Stimulated activated CD4-positive, alpha-beta T cell treated with anti-CD3 and anti-CD28 coated beads, TNF-alpha, amount 100 ng/mL, for 48 hours (primary cell): Measurements from ENCODE around the gene THADA.

Experiments
- DNase-seq, 3 donors: peaks; one replicate each; pipeline ENCODE4 v3.0.0-alpha.2; 2020; ENCODE audit warnings: low read depth in 3 of 3

The THADA gene

DNA sequence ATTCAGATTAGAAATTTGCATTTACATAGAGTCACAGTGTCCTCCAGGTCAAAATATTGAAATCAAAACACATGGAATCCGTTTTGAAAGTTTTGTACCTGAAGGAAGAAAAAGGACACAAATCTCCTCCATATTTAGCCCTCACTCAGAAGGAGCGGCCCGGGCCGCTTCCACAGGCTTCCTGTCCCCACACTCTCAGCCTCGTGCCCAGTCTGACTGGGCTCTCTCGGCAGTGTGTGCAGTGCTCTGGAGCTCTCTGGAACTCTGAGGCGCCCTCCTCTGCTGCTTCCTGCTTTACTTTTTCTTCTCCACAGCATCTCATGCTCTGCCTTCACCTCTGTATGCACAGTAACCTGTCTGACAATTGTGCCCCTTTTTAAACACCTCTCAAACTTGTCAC, 347.2 kb downstream of the THADA start:
- DNase-seq: no peak

DNA sequence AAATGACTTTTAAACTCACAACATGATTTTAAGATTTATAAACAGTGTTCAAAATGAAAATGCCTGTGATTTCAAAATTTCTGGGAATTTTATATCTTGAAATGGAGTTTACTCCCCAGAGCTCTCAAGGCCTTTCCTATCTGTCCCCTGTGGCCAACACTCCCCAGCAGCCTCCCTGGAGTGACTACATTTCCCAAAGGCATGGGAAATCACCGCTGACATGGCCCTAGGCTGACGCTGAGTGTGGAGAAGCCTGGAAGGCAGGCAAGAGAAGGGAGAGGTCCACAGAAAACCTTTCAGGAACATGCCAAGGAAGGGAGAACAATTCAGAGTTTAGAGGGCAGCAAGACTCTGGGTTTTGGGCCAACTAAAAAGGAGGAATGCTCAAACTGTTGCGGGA, 349.2 kb downstream of the THADA start:
- no peak for DNase-seq

DNA sequence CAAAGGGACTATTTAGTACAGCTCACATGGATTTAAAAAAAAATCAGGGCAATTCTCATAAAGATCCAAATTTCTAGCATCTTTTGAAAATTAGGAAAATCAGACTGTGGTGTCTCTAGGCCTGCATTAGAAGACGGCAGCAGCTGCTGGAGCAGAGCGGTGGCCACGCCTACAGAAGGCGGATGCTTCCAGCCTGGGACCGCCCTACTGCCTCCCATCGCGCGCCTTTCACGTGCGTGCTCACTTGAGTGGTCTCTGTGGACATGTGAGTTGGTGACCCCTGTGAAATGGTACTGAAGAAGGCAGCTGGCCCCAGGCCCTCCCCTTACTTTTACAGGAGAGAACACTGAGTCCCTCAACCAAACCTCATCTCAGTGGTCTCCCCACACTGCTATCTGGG, 354.3 kb downstream of the THADA start:
- DNase-seq: no peak

DNA sequence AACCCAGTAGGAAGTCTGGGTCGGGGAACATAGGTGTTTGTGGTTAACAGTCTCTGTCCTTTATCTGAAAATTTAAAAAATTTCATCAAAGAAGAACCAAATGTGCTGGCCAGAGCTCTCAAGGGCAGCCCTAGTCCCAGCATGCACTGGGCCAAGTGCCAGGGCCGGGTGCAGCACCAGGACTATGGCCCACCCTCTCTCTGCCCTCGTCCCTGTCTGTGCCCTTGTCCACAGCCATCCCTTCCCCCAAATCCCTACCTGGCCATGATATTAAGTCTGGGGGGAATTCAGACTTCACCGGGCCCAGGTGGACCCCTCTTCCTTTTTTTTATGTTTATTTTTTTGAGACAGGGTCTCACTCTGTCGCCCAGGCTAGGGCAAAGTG, 355.1 kb downstream of the THADA start:
- DNase-seq: no peak

DNA sequence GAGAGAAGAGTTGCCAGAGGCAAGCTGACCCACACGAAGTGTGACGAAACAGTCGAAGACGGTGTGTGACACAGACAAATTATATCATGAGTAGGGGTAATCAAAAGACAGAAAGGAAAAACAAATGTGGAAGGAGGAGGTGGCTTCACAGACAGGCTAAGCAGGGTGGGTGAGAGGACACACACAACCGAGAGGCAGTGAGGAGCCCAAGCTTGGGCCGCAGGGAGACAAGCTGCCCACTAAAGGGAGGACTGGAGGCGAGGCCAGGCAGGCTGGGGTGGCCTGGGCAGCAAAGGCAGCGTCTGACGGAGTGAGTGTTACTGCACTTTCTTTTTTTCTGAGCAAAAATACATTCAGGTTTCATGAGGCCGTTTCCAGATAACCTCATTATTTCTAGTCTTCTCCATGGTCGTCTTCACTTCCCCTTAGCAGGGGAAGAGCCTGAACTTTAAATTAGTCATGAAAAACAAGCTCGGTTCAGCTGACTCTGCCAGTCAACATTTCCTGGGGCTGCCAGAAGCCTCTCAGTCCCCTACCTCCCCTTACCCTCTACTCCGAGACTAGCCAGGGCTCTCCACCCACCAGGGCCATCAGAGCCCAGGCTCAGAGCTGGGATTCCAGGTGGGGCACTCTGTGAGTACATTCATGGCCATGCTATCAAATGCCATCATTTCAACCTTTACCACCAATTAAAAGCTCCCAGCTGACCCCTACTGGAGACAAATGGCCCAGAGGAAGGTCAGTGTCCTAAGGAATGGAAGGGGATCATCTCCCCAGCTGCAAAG, 355.7 kb downstream of the THADA start:
- no peak for DNase-seq

DNA sequence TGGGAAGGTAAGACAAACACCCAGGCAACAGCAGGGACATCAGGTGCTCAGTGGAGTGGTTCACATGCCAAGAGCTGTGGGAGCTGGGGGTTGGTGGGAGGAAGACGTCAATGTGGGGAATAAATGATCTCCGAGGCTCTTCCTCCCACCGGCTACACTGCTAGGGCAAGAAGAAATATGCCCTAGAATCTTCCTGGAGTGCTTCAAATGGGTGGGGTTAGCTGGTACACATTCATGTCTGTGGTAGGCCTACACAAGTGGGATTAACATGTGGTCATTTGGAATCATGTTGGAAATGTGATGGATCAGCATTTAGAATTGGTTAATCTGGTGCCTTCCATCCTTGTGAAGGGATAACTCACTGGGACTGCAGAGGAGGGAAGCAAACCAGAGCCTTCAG, 357.0 kb downstream of the THADA start:
- DNase-seq: no peak

DNA sequence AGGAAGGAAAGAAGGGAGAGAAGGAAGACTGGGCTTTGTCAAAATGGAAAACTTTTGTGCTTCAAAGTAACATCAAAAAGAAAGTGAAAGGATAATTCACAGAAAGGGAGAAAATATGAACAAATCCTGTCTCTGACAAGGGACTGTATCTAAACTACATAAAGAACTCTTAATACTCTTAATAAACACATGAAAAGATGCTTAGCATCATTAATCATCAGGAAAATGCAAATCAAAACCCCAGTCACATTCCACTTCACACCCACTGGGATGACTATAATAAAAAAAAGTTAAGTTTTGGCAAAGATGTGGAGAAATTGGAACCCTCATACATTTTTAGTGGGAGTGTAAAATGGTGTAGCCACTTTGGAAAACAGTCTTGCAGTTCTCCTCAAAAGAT, 357.7 kb downstream of the THADA start:
- no peak for DNase-seq

DNA sequence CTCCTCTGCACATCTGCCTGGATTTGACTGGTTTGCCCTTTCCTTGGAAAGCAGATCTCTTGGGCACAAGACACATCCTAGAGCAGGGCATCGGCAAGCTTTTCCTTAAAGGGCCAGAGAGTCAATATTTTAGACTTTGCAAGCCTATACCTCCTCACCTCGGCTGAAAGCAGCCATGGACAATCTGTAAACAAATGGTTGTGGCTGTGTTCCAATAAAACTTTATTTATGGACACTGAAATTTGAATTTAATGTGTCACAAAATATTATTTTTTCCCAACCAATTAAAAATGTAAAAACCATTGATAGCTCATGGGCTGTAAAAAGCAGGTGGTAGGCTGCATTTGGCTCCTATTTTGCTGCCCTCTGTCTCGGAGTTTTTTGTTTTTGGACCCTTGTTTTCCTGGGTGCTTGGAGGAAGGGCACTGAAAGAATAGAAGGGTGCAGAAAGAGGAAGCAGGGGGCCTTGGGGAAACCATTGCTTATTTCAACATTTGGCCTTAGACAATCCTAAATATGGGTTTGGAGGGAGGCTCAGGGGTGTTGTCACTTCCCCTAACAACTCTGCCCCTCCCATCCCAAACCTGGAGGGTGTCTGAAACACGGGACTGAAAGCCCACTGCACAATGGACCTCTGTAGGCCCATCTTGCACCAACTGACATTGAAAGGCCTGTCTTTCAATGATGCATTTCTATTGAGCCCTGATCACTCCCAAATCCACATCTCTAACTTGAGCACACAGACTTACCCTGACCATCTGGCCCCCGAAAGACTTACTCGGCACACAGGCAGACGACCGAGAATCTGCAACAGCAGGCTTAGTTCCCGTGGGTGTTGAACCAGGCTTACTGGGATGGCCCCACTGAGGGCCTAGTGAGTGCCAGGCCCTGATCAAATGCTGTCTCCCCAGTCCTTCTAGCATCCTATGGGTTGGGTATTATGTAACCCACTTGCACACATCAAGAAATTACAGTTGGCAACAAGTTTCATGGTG, 362.3 kb downstream of the THADA start:
- no peak for DNase-seq

DNA sequence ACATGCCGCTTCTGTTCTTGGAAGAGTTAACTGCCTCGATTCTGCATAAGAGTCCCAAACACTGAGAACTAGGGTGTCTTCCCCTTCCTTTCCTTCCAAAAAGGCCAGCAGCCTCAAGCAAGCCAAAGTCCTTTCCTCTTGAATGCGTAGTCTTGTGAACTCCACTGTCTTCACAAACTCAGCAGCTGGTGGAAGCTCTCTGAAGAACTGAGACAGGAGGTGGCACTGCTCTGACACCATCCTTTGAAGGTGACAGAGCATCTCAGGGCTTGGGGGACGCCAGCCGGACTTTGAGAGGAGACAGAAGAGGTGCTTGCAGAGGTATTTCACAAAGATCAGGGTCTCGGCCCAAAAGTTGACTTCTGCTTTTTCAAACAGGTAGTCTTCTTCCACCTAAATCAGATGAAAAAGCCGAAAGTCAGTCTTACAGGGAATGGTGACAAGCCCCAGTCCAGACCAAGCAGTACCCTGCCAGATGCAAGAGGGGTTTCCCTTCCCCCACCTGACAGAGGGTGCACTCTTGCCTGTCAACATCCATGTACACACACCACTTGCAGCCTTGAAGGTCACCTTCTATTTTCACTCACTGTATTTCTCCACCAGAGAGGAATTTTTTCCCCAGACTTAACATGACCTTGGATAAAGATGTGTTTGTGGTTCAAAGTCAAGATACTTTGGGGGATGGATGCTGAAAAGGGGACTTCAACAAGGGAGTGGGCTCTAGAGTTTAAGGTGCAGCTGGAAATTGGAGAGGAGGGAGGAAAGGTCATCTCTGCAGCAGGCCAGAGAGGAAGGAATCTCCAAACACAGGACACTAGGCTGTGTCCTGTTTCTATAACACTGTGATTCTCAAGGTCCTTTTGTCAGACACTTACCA, 364.6 kb downstream of the THADA start:
- DNase-seq: no peak

DNA sequence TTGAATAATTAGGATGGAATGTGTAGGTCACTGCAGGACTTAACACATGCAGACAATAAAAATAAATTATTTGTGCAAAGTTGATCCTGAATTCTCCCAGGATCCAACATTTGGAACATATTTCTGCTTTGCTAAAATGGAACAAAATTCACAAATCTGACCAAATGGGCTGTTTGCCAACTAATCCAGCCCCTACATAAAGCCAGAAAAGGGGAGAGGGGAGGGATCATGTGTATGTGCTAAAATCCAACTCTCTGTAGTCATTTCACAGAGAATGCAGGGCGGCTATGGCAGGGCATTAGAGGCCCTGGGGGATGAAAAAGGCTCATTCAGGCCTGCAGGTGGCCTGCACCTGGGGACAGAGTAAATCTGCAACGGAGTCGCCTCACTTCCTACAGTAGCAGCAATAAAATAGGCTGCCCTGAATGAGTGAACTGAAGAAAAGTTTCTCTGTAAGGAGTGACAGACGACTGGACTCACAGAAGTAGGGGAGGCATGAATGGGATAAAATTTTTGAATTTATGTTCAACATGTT, 365.4 kb downstream of the THADA start:
- no peak for DNase-seq

DNA sequence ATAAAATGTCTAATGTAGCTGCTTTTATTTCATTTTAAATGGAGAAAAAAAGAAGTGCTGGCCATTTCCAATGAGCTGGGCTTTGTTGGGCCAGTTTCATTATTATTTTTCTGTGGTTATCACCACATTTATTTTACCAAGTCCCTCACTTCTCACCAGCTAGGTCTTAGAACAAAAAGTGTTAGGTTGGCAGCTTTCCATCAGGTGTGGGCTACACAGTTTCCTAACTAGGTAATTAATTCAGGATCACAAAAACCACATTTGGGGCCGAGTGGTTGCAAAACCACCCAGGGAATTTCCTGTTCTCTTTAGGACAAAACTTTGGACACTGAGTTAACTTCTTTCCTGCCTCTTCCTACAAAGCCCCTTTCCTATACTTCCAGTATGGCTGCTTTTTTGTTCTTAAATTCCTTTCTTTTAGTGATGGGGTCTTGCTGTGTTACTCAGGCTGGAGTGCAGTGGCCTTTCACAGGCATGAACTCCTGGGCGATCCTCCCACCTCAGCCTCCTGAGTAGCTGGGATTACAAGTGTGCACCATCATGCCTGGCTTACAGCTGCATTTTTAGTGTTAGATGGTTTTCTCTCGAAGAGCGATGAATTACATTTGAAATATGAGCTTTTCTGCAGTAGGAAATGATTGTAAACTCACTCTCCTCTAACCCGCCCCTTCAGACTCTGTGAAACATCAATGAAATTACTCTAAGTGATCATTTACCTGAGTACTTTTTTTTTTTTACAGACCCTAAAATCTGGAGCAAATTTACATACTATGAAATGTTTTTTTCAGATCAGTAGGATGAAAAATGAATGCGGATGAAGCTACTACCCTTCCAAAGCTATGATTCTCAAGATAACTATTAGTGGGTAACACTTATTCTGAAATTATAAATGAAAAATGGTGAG, 366.8 kb downstream of the THADA start:
- DNase-seq: no peak

DNA sequence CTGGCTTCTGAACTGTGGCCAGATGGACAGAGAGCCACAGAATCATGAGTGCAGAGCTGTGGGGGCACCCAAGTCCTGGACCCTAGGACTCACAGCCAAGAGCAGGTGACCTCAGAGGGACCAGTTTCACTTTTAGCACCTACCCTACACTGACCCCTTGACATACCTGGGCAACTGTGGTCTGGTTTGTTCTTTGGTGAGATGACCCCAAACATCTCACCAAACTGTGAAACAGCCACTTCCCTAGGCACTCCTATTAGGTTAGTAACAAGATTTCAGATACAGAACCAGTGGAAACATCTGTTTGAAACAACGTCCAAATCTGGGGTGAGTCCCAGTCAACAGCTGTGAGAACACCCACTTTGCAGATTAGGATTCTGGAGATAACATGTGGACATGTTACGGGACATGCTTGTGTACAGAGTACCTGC, 367.5 kb downstream of the THADA start:
- no peak for DNase-seq

DNA sequence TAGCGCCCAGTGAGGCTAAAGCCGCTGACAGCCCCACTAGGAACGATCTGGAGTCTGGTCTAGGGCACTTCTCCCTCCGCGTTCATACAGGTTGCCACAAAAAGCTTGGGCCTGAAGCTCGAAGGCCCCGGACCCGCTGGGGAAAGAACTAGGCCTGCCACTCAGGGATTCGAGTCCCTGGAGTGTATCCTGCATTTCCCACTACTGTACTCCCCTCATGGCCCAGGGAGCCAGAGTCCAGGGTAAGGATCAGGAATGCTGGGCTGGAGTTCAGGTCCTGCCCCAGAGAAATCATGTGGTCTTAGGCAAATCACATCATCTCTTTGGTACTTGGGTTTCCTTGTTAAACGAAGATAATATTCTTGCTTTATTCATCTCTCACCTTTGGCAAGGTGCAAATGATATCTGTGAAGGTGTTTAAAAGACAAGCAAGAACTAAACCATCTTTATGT, 368.0 kb downstream of the THADA start:
- DNase-seq: no peak

DNA sequence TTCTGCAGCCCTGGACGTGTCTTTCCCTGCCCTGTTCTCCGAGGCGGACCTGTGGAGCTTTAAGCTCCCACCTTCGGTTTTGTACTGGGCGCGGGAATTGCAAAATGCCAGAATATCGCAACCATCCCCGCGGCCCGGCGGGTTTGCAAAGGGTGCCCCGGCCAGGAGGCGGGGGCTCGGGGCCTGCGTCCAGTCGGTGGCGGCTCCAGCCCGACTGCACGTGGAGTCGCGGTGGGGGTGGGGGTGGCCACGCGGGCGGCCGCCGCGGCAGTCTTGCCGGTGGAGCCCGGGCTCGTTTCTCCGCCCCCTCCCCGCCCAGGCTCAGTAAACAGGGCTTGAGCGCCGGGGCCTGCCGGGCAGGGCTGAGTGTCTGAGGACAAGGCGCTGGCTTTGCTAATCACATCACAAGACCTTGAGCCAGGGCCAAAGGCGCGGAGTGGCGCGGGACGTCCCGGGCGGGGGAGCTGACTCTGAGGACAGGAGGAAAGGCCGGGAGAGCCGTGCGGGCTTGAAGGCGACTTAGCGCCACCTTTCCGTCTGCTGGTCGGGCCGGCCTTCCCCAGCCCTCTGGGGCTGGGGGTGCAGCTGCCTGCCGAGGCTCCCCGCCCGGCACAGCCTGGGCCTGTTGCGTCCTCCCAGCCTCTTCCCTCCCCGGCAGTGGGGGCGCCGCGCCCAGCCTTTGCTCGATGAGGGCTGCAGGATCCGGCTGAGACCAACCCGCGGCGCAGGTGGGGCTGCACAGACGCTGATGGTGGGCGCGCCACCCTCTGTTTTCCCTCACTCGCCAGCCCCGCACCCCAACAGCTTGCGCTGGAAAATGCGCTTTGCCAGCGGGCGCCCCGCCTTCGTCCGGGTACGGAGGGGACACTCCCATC, 368.6 kb downstream of the THADA start:
- DNase-seq: peak; percentile 42 to 66 (median 44)

DNA sequence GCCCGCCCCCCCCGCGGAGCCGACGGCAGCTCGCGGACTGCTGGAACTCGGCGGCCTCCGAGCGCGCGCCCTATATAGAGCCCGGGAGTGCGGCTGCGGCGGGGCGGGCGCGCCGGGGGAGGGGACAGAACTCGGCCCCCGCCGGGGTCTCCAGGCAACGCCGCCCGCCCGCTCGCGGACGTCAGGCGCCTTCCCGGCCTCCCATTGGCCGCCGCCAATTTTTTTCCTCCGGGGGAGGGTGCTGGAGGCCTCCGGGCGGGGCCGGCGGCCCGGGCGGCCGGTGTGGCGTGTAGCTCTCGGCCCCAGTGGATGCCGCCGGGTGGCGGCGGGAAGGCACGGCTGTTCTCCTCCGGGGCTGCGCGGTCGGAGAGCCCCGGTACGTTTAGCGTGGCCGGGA, 369.3 kb downstream of the THADA start, which contains the start of gene ZFP36L2:
TSS of gene ZFP36L2 (minus strand) at position 49 of the 397 bp plus-strand sequence. CDS start 291 bp downstream, outside the sequence.
- DNase-seq: peak; percentile 90 to 95 (median 91)

DNA sequence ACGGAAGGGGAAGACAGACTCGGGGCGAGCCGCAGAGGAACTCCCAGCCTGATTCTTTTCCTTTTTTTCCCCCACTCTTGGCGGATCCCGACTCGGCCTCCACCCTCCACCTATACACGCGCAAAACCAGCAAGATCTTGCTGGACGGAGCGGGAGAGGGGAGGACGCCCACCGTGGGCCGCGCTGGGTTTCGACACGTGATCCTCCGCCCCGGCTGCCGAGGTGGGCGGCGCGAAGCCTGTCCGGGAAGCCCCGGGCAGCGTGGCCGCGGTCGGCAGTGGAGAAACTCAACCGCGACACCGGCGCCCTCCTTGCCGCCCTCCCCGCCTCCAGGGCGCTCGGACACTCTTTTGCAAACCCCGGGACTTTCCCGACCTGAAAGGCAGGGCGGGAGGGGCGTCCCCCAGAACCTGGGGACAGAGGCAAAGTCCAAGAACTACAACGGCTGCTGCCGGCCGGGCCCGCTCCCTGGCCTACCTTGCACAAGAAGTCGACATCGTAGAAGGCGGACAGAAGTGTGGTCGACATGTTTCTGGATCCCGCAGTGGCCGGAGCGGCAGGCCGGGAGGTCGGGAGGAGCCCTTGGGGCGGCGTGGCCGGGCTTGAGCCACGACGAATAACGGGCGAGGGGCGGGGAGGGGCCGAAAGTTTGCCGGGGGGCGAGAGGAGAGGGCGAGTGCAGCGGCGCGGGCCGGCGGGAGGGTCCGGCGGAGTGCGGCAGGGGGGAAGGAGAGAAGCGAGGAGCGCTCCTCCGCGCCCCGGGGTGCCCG, 369.9 kb downstream of the THADA start:
- DNase-seq: peak; percentile 35 to 55 (median 39)

DNA sequence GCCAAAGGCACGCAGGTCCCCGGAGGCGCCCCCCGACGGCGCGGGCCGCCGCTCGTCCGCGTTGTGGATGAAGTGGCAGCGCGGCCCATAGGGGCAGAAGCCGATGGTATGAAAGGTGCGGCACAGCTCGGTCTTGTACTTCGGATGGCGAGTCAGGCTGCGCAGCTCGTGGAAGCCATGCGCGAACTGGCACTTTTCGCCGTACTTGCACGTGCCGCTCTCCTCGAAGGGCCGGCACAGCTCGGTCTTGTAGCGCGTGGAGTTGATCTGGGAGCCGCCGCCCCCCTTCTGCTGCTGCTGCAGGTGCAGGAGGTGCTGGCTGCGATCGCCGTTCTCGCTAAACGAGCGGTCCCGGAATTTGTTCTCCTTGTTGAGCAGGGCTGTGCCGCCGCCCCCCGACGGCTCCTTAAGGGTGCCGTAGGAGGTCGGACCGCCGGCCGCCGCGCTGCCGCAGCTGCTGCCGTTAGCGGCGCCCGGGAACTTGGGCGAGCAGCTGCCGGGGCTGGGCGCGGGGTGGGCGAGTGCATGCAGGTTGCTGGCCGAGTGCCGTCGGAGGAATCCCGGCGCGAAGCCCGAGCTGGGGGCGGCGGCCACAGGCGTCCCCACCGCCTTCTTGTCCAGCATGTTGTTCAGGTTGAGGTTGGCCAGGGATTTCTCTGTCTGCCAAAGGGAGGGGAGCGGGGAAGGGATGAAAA, 370.6 kb downstream of the THADA start:
- DNase-seq: peak; percentile 28 to 50 (median 47)
